H9 (cell line): ENCODE results near the gene ARL14EPL. TPM values are rescaled to one million over a fixed set of nuclear protein-coding genes. Genes with fewer than 3 reads are reported as not detected.

Experiments
- total RNA-seq: library from RNA; stranded (reverse); gene quantifications from 2 replicates; pipeline ENCODE4 v1.2.1, GENCODE V29; 2021

ARL14EPL gene
- total RNA-seq, 1 experiment from 2014 or later, result not detected

Other genes starting within 250 kb of the ARL14EPL start
- 11.2 and 12.2 TPM in 2 replicates for gene CDO1, start 215.8 kb upstream of the ARL14EPL start, total RNA-seq
- 46.3 and 52.9 TPM in 2 replicates for gene ATG12, start 190.9 kb upstream of the ARL14EPL start, total RNA-seq
- 74.5 and 78.4 TPM in 2 replicates for gene AP3S1, start 190.5 kb upstream of the ARL14EPL start, total RNA-seq
- 0.07 and 0.09 TPM in 2 replicates for gene LVRN, start 70.0 kb upstream of the ARL14EPL start, total RNA-seq
- 29.4 and 33.9 TPM in 2 replicates for gene COMMD10, start 52.6 kb downstream of the ARL14EPL start, total RNA-seq